Glutamatergic neuron (in vitro differentiated cells): ENCODE results near the gene JAZF1. TPM values are rescaled to one million over a fixed set of nuclear protein-coding genes. Genes with fewer than 3 reads are reported as not detected.

ENCODE experiments used
- DNase-seq: peaks from one replicate; pipeline ENCODE4 v3.0.0; 2022
- H3K27ac Mint-ChIP-seq: one replicate; pipeline ENCODE4 v1.8.0; 2020; ENCODE audit warnings: mild to moderate bottlenecking, mixed read lengths, inconsistent platforms; ENCODE audit not compliant: unreplicated experiment
- H3K27me3 Mint-ChIP-seq: one replicate; pipeline ENCODE4 v1.8.0; 2020; ENCODE audit warnings: mild to moderate bottlenecking, moderate library complexity, mixed read lengths, inconsistent platforms; ENCODE audit not compliant: unreplicated experiment
- H3K36me3 Mint-ChIP-seq: one replicate; pipeline ENCODE4 v1.8.0; 2020; ENCODE audit warnings: mild to moderate bottlenecking, mixed read lengths, inconsistent platforms; ENCODE audit not compliant: unreplicated experiment
- H3K4me1 Mint-ChIP-seq: one replicate; pipeline ENCODE4 v1.8.0; 2020; ENCODE audit warnings: mild to moderate bottlenecking, low read depth, mixed read lengths, inconsistent platforms; ENCODE audit not compliant: unreplicated experiment
- H3K4me3 Mint-ChIP-seq: one replicate; pipeline ENCODE4 v1.8.0; 2020; ENCODE audit warnings: mild to moderate bottlenecking, mixed read lengths, inconsistent platforms; ENCODE audit not compliant: unreplicated experiment
- H3K9me3 Mint-ChIP-seq: one replicate; pipeline ENCODE4 v1.8.0; 2020; ENCODE audit warnings: mild to moderate bottlenecking, moderate library complexity, mixed read lengths, inconsistent platforms; ENCODE audit not compliant: unreplicated experiment
- total RNA-seq: library from RNA; stranded (reverse); fragmentation: NEBNext Ultra II Directional; extraction: Animal tissue kit (Norgen Biotek cat#: 25700); gene quantifications from one replicate; pipeline ENCODE4 v1.2.1, GENCODE V29; 2021; ENCODE audit not compliant: unreplicated experiment
- TF ChIP-seq, protein P1 (sequence below): fragments of 200-600 bp; sonication (generic); IDR thresholded peaks from one replicate; pipeline ENCODE4 v1.5.0; 2021; ENCODE audit not compliant: partially characterized antibody, unreplicated experiment

Gene JAZF1
- total RNA-seq, 1 donor from 2014 or later = 14.1 TPM

GRCh38 chr7:27962273-27962672, 218.3 kb downstream of the JAZF1 start:
- no peak overlapping the region for H3K4me3 Mint-ChIP-seq
- H3K27me3 Mint-ChIP-seq = no peaks in the 10 kb centered on the region
- TF ChIP-seq, protein P1, sequence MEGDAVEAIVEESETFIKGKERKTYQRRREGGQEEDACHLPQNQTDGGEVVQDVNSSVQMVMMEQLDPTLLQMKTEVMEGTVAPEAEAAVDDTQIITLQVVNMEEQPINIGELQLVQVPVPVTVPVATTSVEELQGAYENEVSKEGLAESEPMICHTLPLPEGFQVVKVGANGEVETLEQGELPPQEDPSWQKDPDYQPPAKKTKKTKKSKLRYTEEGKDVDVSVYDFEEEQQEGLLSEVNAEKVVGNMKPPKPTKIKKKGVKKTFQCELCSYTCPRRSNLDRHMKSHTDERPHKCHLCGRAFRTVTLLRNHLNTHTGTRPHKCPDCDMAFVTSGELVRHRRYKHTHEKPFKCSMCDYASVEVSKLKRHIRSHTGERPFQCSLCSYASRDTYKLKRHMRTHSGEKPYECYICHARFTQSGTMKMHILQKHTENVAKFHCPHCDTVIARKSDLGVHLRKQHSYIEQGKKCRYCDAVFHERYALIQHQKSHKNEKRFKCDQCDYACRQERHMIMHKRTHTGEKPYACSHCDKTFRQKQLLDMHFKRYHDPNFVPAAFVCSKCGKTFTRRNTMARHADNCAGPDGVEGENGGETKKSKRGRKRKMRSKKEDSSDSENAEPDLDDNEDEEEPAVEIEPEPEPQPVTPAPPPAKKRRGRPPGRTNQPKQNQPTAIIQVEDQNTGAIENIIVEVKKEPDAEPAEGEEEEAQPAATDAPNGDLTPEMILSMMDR = no peak
- H3K9me3 Mint-ChIP-seq = no peaks in the 10 kb centered on the region
- H3K27ac Mint-ChIP-seq = no peak overlapping the region
- no peaks in the 10 kb centered on the region for H3K36me3 Mint-ChIP-seq
- no peaks in the 10 kb centered on the region for H3K4me1 Mint-ChIP-seq
- DNase-seq = no peak

DNA sequence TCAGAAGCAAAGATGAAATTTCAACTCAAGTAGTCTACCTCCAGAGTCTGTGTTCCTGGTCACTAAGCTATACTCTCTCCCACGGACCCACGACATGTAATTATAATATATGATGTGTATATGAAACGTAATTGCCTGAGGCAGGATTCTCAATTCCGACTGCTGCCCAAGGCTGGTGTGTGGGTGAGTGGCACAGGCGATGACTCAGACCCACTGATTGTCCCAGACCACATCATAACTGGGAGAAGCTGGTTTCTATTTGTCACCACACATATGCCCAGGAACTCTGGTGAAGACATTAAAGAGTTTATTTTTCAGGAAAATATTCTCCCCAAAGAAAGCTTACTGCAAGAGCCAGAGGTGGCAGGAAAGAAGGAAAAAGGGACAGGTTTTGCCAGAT, 219.3 kb downstream of the JAZF1 start:
- no peaks in the 10 kb centered on the region for H3K36me3 Mint-ChIP-seq
- H3K4me3 Mint-ChIP-seq = no peak overlapping the region
- TF ChIP-seq, protein P1 = no peak
- H3K4me1 Mint-ChIP-seq = no peaks in the 10 kb centered on the region
- H3K27ac Mint-ChIP-seq = no peak overlapping the region
- DNase-seq = no peak
- no peaks in the 10 kb centered on the region for H3K27me3 Mint-ChIP-seq
- H3K9me3 Mint-ChIP-seq = no peaks in the 10 kb centered on the region

DNA sequence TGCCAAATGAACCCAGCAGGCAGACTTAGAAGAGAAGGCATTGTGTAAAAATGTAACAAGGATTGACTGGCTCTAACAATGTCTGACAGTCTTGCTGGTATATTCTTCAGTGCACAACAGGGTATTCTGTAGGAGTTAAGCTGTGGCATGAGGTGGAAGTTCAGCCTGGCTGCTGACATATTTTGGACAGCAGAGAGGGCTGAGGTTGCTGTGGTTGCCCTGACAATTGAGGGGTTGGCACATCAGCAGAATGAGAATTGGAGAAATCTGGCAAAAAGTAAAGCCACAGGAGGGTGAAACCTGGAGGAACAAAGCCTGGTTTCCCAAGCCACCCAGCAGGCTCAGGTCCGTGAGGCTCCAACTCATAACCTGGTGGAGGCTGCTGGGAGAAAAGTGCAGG, 220.2 kb downstream of the JAZF1 start:
- no peak for DNase-seq
- Mint-ChIP-seq H3K27me3 (no peaks in the 10 kb centered on the region), H3K36me3 (no peaks in the 10 kb centered on the region), H3K4me3 (no peak overlapping the region), H3K9me3 (no peaks in the 10 kb centered on the region), H3K27ac (no peak overlapping the region), H3K4me1 (no peaks in the 10 kb centered on the region)
- TF ChIP-seq, protein P1 = no peak

- DNase-seq = no peak
- no peaks in the 10 kb centered on the region for H3K36me3 Mint-ChIP-seq
- H3K4me1 Mint-ChIP-seq = no peaks in the 10 kb centered on the region
- H3K27me3 Mint-ChIP-seq = no peaks in the 10 kb centered on the region
- H3K9me3 Mint-ChIP-seq = no peaks in the 10 kb centered on the region
- no peak overlapping the region for H3K27ac Mint-ChIP-seq
- TF ChIP-seq, protein P1 = no peak
- H3K4me3 Mint-ChIP-seq = no peak overlapping the region
Observed at GRCh38 chr7:27958933-27959548, 221.6 kb downstream of the JAZF1 start.

DNA sequence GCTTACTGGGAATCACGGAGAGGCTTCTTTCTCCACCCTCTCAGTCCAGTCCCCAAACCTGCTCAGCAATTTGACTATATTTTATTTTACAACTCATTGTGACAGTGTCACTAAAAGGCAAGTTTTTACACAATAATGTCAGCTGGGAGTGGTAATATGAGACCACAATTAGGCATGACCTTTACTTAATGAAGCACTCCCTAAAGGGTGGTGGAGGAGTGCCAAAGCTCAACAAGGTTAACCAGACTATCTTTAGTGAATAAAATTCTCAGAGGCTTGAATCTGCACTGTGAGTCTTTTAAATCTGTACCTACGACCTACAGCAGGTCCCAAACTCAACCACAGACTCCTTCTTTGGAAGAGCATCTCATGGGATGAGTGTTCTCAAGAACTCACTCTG, 225.0 kb downstream of the JAZF1 start:
- H3K4me1 Mint-ChIP-seq = peaks cover 3% of the 10 kb centered on the region
- no peak overlapping the region for H3K27ac Mint-ChIP-seq
- no peaks in the 10 kb centered on the region for H3K9me3 Mint-ChIP-seq
- H3K4me3 Mint-ChIP-seq = no peak overlapping the region
- H3K27me3 Mint-ChIP-seq = no peaks in the 10 kb centered on the region
- no peaks in the 10 kb centered on the region for H3K36me3 Mint-ChIP-seq
- TF ChIP-seq, protein P1 = no peak
- DNase-seq = no peak
